HFF-Myc (cell line): Measurements from ENCODE around the gene KLHL40.

ENCODE experiments used
- DNase-seq: peaks from one replicate; pipeline ENCODE4 v3.0.0-alpha.2; 2011; ENCODE audit warnings: low read depth; ENCODE audit errors: extremely low read depth
- H3K4me3 ChIP-seq: replicated peaks from 2 replicates; pipeline ENCODE4 v1.5.1; 2011; ENCODE audit warnings: low read depth, mild to moderate bottlenecking, control low read depth, low read length
- CTCF ChIP-seq: IDR thresholded peaks from 2 replicates; pipeline ENCODE4 v1.5.1; 2012; ENCODE audit warnings: mild to moderate bottlenecking, low read depth, low read length, control low read depth; ENCODE audit errors: missing control alignments

Gene KLHL40

GRCh38 chr3:42670670-42671069, 14.7 kb upstream of the KLHL40 start:
- no peak overlapping the region for H3K4me3 ChIP-seq
- no peak for DNase-seq
- TF ChIP-seq CTCF: no peak

GRCh38 chr3:42672515-42672914, 12.8 kb upstream of the KLHL40 start:
- no peak overlapping the region for H3K4me3 ChIP-seq
- DNase-seq: no peak
- no peak for TF ChIP-seq CTCF

GRCh38 chr3:42673082-42673481, 12.3 kb upstream of the KLHL40 start:
- no peak for DNase-seq
- H3K4me3 ChIP-seq: no peak overlapping the region
- TF ChIP-seq CTCF: no peak

GRCh38 chr3:42674146-42674545, 11.2 kb upstream of the KLHL40 start:
- DNase-seq: no peak
- no peak overlapping the region for H3K4me3 ChIP-seq
- TF ChIP-seq CTCF: no peak

GRCh38 chr3:42675909-42676308, 9.4 kb upstream of the KLHL40 start:
- no peak for DNase-seq
- TF ChIP-seq CTCF: no peak
- H3K4me3 ChIP-seq: no peak overlapping the region

- H3K4me3 ChIP-seq: no peak overlapping the region
- TF ChIP-seq CTCF: no peak
- no peak for DNase-seq
Measured at GRCh38 chr3:42678447-42678846, 6.9 kb upstream of the KLHL40 start.

GRCh38 chr3:42680271-42680670, 5.1 kb upstream of the KLHL40 start:
- no peak for DNase-seq

More at GRCh38 chr3:42680271-42680670, 5.1 kb upstream of the KLHL40 start:
- TF ChIP-seq CTCF: no peak
- no peak overlapping the region for H3K4me3 ChIP-seq
